ENCODE results near the gene PRKCZ. TPM values are rescaled to one million over a fixed set of nuclear protein-coding genes. Genes with fewer than 3 reads are reported as not detected.

Gene PRKCZ
- total RNA-seq, 2 experiments from 2014 or later = 8.0 to 10.0 TPM

DNA sequence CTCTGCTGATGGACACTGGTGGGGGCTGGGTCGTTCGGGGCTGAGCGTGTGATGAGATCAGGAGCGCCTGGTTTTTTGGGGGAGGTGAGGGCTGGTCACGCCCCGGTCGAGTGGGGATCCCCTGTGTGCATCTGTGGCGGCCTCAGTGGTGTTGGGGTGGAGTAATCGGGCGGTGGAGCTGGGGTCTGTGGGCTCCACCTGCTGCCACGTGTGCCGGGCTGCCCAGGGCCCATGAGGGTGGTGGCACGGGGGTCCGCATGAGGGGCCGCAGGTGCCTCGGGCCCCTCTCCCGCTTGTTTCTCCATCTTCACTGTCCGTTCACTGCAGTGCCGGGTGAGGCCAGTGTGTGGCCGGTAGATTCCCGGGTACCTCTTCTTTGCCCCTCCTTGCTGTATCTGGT, 17.2 kb downstream of the PRKCZ start:
- intact Hi-C loops (cut with micrococcal nuclease; ENCODE audit: unreplicated experiment) = no loop called here
- Histone ChIP-seq H3K27ac (ENCODE audit: low read depth, low read length, poor library complexity, severe bottlenecking) (no peak overlapping the region), H3K4me3 (ENCODE audit: low read depth, low read length, poor library complexity, severe bottlenecking) (no peak overlapping the region), H3K9me2 (ENCODE audit: insufficient read depth, low read length) (no peaks in the 10 kb centered on the region), H3K4me1 (ENCODE audit: insufficient read depth, low read length, poor library complexity, severe bottlenecking) (no peaks in the 10 kb centered on the region), H3K4me2 (ENCODE audit: low read length) (no peak overlapping the region), H2AFZ (ENCODE audit: low read length) (no peak overlapping the region), H3K9me3 (ENCODE audit: low read length) (0 out of 2 replicates have a peak, but pooled peaks cover 12% of the 10 kb centered on the region), H3K79me2 (ENCODE audit: insufficient read depth, low read depth, low read length) (no peaks in the 10 kb centered on the region), H4K20me1 (ENCODE audit: insufficient read depth, low read length) (no peaks in the 10 kb centered on the region), H3K36me3 (ENCODE audit: insufficient read depth, low read length) (no peaks in the 10 kb centered on the region)
- TF ChIP-seq EZH2phosphoT487 (IDR thresholded peaks at IDR 0.05; ENCODE audit: borderline replicate concordance, low read depth, low read length) = no peak
- no peak for TF ChIP-seq CTCF (conservative IDR thresholded peaks at IDR 0.05; ENCODE audit: low read length)
- ChIA-PET CTCF (ENCODE audit: unreplicated experiment) (no interaction called here), POLR2A (interaction anchor here (0.8 kb wide), 1 partner anchor 23 kb away, joined by 3 read pairs; no protein-coding TSS in a partner anchor)
- DNase-seq (ENCODE audit: low spot score) = no peak
- no TSS peak for BruUV-seq (replicated peaks)

- no peaks in the 10 kb centered on the region for H3K36me3 ChIP-seq (ENCODE audit: insufficient read depth, low read length)
- 0 out of 2 replicates have a peak, but pooled peaks cover 12% of the 10 kb centered on the region for H3K9me3 ChIP-seq (ENCODE audit: low read length)
- intact Hi-C loops (cut with micrococcal nuclease; ENCODE audit: unreplicated experiment) = no loop called here
- ChIA-PET POLR2A (interaction anchor here (0.8 kb wide), 1 partner anchor 22 kb away, joined by 3 read pairs; no protein-coding TSS in a partner anchor), CTCF (ENCODE audit: unreplicated experiment) (no interaction called here)
- H3K9me2 ChIP-seq (ENCODE audit: insufficient read depth, low read length) = no peaks in the 10 kb centered on the region
- no peak overlapping the region for H3K4me2 ChIP-seq (ENCODE audit: low read length)
- H3K4me1 ChIP-seq (ENCODE audit: insufficient read depth, low read length, poor library complexity, severe bottlenecking) = no peaks in the 10 kb centered on the region
- TF ChIP-seq CTCF (conservative IDR thresholded peaks at IDR 0.05; ENCODE audit: low read length) = no peak
- no peak for TF ChIP-seq EZH2phosphoT487 (IDR thresholded peaks at IDR 0.05; ENCODE audit: borderline replicate concordance, low read depth, low read length)
- no peak overlapping the region for H2AFZ ChIP-seq (ENCODE audit: low read length)
- H3K79me2 ChIP-seq (ENCODE audit: insufficient read depth, low read depth, low read length) = no peaks in the 10 kb centered on the region
- H3K27ac ChIP-seq (ENCODE audit: low read depth, low read length, poor library complexity, severe bottlenecking) = no peak overlapping the region
- no TSS peak for BruUV-seq (replicated peaks)
- no peak for DNase-seq (ENCODE audit: low spot score)
- no peaks in the 10 kb centered on the region for H4K20me1 ChIP-seq (ENCODE audit: insufficient read depth, low read length)
- no peak overlapping the region for H3K4me3 ChIP-seq (ENCODE audit: low read depth, low read length, poor library complexity, severe bottlenecking)
Observed at GRCh38 chr1:2067981-2068380, 17.8 kb downstream of the PRKCZ start.

GRCh38 chr1:2068951-2069350, 18.7 kb downstream of the PRKCZ start:
- Histone ChIP-seq H3K79me2 (ENCODE audit: insufficient read depth, low read depth, low read length) (no peaks in the 10 kb centered on the region), H3K9me3 (ENCODE audit: low read length) (0 out of 2 replicates have a peak, but pooled peaks cover 12% of the 10 kb centered on the region), H3K9me2 (ENCODE audit: insufficient read depth, low read length) (no peaks in the 10 kb centered on the region), H2AFZ (ENCODE audit: low read length) (no peak overlapping the region), H3K36me3 (ENCODE audit: insufficient read depth, low read length) (no peaks in the 10 kb centered on the region), H3K27ac (ENCODE audit: low read depth, low read length, poor library complexity, severe bottlenecking) (no peak overlapping the region), H3K4me1 (ENCODE audit: insufficient read depth, low read length, poor library complexity, severe bottlenecking) (no peaks in the 10 kb centered on the region), H3K4me3 (ENCODE audit: low read depth, low read length, poor library complexity, severe bottlenecking) (no peak overlapping the region), H3K4me2 (ENCODE audit: low read length) (no peak overlapping the region), H4K20me1 (ENCODE audit: insufficient read depth, low read length) (no peaks in the 10 kb centered on the region)
- no peak for TF ChIP-seq EZH2phosphoT487 (IDR thresholded peaks at IDR 0.05; ENCODE audit: borderline replicate concordance, low read depth, low read length)
- TF ChIP-seq CTCF (conservative IDR thresholded peaks at IDR 0.05; ENCODE audit: low read length) = no peak
- ChIA-PET POLR2A (no interaction called here), CTCF (ENCODE audit: unreplicated experiment) (no interaction called here)
- BruUV-seq (replicated peaks) = no TSS peak
- intact Hi-C loops (cut with micrococcal nuclease; ENCODE audit: unreplicated experiment) = no loop called here
- no peak for DNase-seq (ENCODE audit: low spot score)
